Stimulated activated naive B cell treated with anti-CD40 and anti-IgM and Interleukin-4, amounts not matched to agents 10 μg/mL and 1 μg/mL and 100 μg/mL, for 72 hours (primary cell): ENCODE results near the gene TSTD2.

ENCODE experiments used
- ATAC-seq, 2 donors: fragments of 150-1000 bp; cut with Tn5 transposase; replicated peaks; 2 replicates each; pipeline ENCODE4 v1.10.0; 2021; ENCODE audit warnings: moderate library complexity in 1 of 2
- DNase-seq: peaks from one replicate; pipeline ENCODE4 v3.0.0; 2021
- H3K27ac Mint-ChIP-seq: one replicate; pipeline ENCODE4 v1.8.0; 2022; ENCODE audit warnings: mild to moderate bottlenecking, mixed read lengths
- H3K27me3 Mint-ChIP-seq, 2 donors: one replicate each; pipeline ENCODE4 v1.8.0; 2022; ENCODE audit warnings: mixed read lengths in 2 of 2
- H3K36me3 Mint-ChIP-seq, 2 donors: one replicate each; pipeline ENCODE4 v1.8.0; 2022; ENCODE audit warnings: mixed read lengths in 2 of 2, mild to moderate bottlenecking in 1 of 2
- H3K4me1 Mint-ChIP-seq, 2 donors: one replicate each; pipeline ENCODE4 v1.8.0; 2022; ENCODE audit warnings: mixed read lengths in 2 of 2, mild to moderate bottlenecking in 1 of 2
- H3K4me3 Mint-ChIP-seq, 2 donors: one replicate each; pipeline ENCODE4 v1.8.0; 2022; ENCODE audit warnings: mild to moderate bottlenecking in 2 of 2, mixed read lengths in 2 of 2, moderate library complexity in 1 of 2
- H3K9me3 Mint-ChIP-seq, 2 donors: one replicate each; pipeline ENCODE4 v1.8.0; 2022; ENCODE audit warnings: mixed read lengths in 2 of 2, mild to moderate bottlenecking in 1 of 2

Gene TSTD2

DNA sequence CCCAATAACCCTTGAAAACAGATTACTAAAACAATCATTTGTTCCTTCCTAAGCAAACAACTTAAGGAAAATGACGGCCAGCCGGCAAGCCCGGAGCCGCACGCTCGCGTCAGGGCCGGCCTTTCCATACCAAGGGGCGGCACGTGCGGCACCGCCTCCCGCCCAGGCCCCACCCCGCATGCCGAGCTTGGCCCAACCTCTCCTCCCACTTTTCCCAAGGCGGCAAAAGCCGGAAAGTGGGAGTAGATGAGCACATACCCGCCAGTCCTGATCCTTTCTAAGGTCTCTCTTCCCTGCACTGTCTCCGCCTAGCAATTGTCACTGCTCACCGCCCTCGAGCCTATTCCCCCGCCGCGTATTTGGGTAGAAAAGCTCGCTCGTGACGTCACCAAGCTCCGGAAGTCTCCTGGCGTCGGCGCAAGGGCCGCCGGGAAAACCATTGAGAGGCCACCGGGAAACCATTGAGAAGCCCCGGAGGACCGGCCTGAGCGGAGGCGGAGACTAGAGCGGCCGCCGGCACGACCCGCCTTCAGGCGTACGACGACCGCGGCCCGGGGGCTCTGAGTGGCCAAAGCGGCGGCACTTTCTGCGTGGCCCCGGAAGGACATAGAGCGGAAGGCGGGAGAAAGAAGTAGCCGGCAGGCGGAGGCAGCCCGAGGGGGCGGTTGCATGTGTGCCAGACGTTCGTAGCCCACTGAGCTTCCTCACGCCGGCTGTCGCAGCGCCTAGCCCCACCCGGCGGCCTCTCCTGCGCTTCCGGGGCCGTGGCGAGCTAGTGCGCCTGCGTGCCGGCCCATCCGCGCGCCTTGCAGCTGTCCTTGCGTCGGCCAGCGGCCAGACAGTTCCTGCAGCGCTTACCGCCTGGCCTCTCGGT, at the start of gene TSTD2, which contains the start of gene NCBP1:
TSS of gene TSTD2 (minus strand) at position 384 of the 874 bp plus-strand sequence. CDS start 5,806 bp downstream, outside the sequence.
TSS of gene NCBP1 (plus strand) at position 837 of the 874 bp plus-strand sequence. CDS start 61 bp downstream, outside the sequence.
- Mint-ChIP-seq H3K27me3 (no peaks in the 10 kb centered on the region), H3K4me1 (peaks cover 31 to 49% of the 10 kb centered on the region in 2 donors), H3K4me3 (peak within 1 kb of the TSS; percentile 89 to 92), H3K9me3 (no peaks in the 10 kb centered on the region), H3K36me3 (peaks cover 14 to 22% of the 10 kb centered on the region in 2 donors), H3K27ac (peak within 1 kb of the TSS; percentile 97)
- DNase-seq = peak; percentile 99
- peak; percentile 87 to 92 for ATAC-seq

DNA sequence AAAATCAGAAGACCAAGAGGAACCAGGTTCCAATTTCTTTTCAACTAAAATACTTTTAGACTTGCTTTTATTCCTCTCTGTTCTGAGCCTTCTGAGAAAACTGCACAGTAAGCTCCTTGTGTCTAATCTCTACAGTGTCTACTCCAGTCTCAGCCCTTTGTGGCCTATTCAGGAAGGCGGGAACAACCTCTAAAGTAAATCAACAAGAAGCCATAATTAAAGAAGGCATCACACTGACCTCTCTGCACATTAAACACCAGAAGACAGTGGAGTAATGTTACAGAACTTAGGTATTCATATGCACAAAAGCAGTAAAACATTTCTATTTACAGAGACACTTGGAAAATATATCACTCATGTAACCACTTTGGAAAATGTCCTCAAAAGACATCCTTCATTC, 49.1 kb upstream of the TSTD2 start:
- Mint-ChIP-seq H3K9me3 (no peaks in the 10 kb centered on the region), H3K36me3 (peaks cover 19 to 25% of the 10 kb centered on the region in 2 donors), H3K27ac (no peak overlapping the region), H3K27me3 (no peaks in the 10 kb centered on the region), H3K4me1 (peaks cover 0 to 8% of the 10 kb centered on the region in 2 donors), H3K4me3 (no peak overlapping the region)
- ATAC-seq (no peak), DNase-seq (no peak)

DNA sequence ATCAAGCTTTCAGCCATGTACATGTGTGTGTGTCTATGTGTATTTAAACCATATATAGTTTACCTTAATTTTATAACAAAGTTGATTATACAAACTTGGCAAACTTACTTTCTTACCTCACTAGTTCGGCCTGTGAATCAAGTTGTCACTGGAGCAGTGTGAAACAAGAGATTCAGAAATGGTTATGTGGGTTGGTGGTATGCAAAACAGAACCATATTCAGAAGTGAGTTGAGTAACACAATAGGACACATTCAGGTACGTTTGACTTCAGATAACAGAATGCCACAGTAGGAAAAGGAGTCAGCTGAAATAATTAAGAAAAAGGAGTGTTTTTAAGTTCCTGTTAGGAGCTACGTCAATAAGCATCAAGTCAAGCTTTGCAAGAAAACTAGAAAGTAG, 42.5 kb upstream of the TSTD2 start:
- Mint-ChIP-seq H3K9me3 (no peaks in the 10 kb centered on the region), H3K4me3 (no peak overlapping the region), H3K27ac (peak overlapping the region; percentile 2), H3K36me3 (peaks cover 21 to 41% of the 10 kb centered on the region in 2 donors), H3K27me3 (no peaks in the 10 kb centered on the region), H3K4me1 (peaks cover 2 to 12% of the 10 kb centered on the region in 2 donors)
- ATAC-seq = no peak
- DNase-seq = no peak

DNA sequence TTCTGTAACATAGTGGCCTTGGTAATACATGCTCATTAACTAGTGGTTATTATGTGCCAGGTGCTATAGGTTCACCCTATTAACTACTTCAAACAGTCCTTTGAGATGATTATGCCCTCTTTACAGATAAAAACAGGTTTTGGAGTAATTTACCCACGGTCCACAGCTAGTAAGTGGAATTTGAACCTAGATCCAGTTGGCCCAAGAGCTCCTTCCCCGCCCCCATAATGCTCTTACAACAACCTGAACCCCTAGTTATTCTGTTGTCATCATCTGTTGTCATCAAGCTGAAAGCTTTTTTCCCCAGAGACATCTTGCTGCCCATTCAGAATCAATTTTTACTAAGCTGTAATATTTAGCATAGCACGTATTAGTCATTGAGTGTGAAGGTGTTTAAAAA, 40.8 kb upstream of the TSTD2 start:
- DNase-seq (no peak), ATAC-seq (no peak)
- no peaks in the 10 kb centered on the region for H3K27me3 Mint-ChIP-seq
- H3K9me3 Mint-ChIP-seq = no peaks in the 10 kb centered on the region
- H3K27ac Mint-ChIP-seq = no peak overlapping the region
- H3K4me3 Mint-ChIP-seq = no peak overlapping the region
- peaks cover 2 to 12% of the 10 kb centered on the region in 2 donors for H3K4me1 Mint-ChIP-seq
- H3K36me3 Mint-ChIP-seq = peaks cover 22 to 41% of the 10 kb centered on the region in 2 donors

DNA sequence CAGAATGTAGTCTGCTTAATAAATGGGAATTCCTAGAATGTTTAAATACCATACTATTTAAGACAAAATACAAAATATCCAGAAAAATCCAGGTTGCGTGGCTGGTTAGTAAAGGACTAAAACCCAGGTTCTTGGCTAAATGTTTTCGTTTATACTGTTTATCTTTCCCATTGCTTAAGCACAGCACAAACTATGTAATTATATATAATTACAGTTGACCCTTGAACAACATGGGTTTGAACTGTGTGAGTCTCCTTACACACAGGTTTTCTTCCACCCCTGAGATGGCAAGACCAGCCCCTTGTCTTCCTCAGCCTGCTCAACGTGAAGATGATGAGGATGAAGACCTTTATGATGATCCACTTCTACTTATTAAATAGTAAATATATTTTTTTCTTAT, 39.2 kb upstream of the TSTD2 start:
- ATAC-seq = no peak
- Mint-ChIP-seq H3K27ac (no peak overlapping the region), H3K36me3 (peaks cover 22 to 41% of the 10 kb centered on the region in 2 donors), H3K27me3 (no peaks in the 10 kb centered on the region), H3K9me3 (no peaks in the 10 kb centered on the region), H3K4me3 (no peak overlapping the region), H3K4me1 (peaks cover 4 to 9% of the 10 kb centered on the region in 2 donors)
- DNase-seq = no peak

DNA sequence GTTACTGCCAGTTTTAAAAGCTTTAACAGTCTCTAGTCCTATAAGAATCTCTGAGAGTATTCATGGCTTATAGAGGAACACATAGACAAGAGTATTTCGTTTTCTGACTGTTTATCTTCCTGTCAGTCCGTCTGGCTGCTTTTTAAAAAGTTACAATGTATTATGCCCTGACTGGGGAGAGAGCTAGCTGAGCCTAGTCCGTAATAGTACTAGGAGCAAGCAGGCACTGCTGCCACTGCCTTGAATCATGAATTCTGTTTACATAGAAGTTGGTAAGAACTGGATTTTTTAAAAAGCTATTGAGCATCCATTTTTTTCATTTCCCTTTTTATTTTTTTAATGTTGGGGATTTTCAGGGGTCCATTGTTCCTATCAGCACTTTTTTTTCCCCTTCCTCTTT, 37.4 kb upstream of the TSTD2 start:
- Mint-ChIP-seq H3K27ac (peak overlapping the region; percentile 31), H3K27me3 (no peaks in the 10 kb centered on the region), H3K36me3 (peaks cover 27 to 43% of the 10 kb centered on the region in 2 donors)

DNA sequence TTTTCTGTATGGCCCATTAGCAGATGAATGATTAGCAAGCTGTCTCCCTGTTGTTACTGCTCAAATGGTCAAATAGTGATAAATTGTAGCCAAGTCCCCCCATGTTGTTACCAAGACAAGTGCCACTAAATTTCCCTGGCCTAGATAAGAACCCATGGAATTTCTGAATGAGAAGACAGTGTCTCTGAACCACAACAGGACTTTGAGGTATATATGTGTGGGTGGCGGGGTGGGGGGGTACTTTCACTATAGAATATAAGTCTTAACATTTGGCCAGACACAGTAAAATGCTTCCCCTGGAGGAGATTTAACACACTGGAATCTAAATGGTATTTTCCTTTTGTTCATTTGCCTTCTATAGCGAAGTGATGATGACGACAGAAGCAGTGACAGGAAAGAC, 35.3 kb upstream of the TSTD2 start:
- ATAC-seq (peak in 1 of 2 donors; percentile 38), DNase-seq (no peak)
- Mint-ChIP-seq H3K36me3 (peaks cover 30 to 45% of the 10 kb centered on the region in 2 donors), H3K27me3 (no peaks in the 10 kb centered on the region), H3K4me1 (peaks cover 7 to 18% of the 10 kb centered on the region in 2 donors), H3K9me3 (no peaks in the 10 kb centered on the region), H3K27ac (peak overlapping the region; percentile 79), H3K4me3 (no peak overlapping the region)

More for the DNA sequence above, 37.4 kb upstream of the TSTD2 start:
- ATAC-seq (no peak), DNase-seq (no peak)
- Mint-ChIP-seq H3K4me1 (peaks cover 7 to 13% of the 10 kb centered on the region in 2 donors), H3K4me3 (no peak overlapping the region), H3K9me3 (no peaks in the 10 kb centered on the region)

DNA sequence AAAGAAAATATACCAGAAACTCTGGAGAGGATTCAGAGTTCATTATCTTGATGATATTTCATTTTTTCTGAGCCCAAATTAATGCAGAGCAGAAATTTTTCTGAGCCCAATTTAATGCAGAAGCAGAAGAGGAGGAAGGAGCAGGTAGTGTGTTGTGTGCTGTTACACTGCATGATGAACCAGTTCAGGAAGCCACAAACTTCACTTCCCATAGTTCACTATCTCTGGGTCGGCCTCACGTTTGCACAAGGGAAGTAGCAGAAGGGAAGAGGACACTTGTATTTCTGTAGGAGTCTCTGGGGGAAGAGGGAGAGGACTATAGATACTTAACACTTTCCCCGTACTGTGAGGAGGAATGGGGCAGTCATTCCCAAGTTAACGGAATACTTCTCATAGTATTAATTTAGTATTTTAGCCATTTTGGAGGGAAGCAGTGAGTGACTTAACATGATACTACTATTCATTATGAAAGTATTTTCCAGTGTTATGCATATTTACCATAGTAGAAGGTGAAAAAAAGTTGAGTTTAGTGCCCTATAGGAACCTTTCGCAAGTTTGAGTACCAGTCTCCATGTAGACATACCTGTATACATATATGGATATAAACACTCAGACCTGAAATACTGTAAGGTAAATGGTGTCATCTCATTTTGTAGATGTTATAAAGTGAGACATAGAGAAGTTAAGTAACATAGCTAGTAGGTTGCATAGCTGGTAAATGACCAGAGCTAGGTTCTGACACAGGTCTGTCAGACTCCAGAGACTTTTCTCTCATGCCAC, 33.9 kb upstream of the TSTD2 start:
- DNase-seq (no peak), ATAC-seq (no peak)
- no peaks in the 10 kb centered on the region for H3K27me3 Mint-ChIP-seq
- H3K4me1 Mint-ChIP-seq = peaks cover 7 to 18% of the 10 kb centered on the region in 2 donors
- peaks cover 30 to 44% of the 10 kb centered on the region in 2 donors for H3K36me3 Mint-ChIP-seq
- H3K9me3 Mint-ChIP-seq = no peaks in the 10 kb centered on the region
- peak overlapping the region; percentile 38 for H3K27ac Mint-ChIP-seq
- no peak overlapping the region for H3K4me3 Mint-ChIP-seq

DNA sequence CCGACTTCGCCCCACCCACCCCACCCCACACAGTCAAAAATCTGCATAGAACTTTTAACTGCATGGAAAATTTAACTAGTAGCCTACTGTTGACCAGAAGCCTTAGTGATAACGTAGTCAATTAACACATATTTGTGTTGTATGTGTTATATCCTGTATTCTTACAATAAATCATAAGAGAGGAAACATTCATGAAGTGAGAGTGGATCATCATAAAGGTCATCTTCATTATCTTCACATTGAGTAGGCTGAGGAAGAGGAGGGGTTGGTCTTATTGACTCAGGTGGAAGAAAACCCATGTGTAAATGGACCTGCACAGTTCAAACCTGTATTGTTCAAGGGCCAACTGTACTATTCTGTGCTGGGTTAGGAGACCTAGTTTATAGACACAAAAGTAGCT, 32.6 kb upstream of the TSTD2 start:
- Mint-ChIP-seq H3K36me3 (peaks cover 30 to 45% of the 10 kb centered on the region in 2 donors), H3K27ac (no peak overlapping the region), H3K27me3 (no peaks in the 10 kb centered on the region), H3K4me1 (peaks cover 5 to 18% of the 10 kb centered on the region in 2 donors), H3K9me3 (no peaks in the 10 kb centered on the region), H3K4me3 (no peak overlapping the region)
- ATAC-seq (no peak), DNase-seq (no peak)

DNA sequence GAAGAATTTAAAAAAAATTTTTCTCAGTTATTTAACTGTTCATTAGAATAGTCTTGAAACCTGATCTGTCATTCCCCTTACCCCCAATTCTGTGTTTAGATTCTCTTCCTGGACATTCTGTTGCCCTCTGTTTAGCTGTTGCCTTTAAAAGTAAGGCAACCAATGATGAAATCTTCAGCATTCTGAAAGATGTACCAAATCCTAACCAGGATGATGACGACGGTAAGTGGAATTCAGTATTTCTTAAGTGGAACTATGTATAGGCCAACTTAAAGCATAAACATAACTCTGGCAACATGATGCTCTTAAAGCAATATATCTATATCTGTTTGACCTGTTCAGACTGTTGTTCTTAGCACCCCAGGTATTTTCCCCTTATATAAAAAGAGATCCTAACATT, 27.7 kb upstream of the TSTD2 start:
- H3K4me3 Mint-ChIP-seq = no peak overlapping the region
- no peak for DNase-seq
- peaks cover 42 to 58% of the 10 kb centered on the region in 2 donors for H3K36me3 Mint-ChIP-seq
- no peak for ATAC-seq
- H3K9me3 Mint-ChIP-seq = no peaks in the 10 kb centered on the region
- no peaks in the 10 kb centered on the region for H3K27me3 Mint-ChIP-seq
- H3K4me1 Mint-ChIP-seq = peaks cover 5 to 20% of the 10 kb centered on the region in 2 donors
- no peak overlapping the region for H3K27ac Mint-ChIP-seq

DNA sequence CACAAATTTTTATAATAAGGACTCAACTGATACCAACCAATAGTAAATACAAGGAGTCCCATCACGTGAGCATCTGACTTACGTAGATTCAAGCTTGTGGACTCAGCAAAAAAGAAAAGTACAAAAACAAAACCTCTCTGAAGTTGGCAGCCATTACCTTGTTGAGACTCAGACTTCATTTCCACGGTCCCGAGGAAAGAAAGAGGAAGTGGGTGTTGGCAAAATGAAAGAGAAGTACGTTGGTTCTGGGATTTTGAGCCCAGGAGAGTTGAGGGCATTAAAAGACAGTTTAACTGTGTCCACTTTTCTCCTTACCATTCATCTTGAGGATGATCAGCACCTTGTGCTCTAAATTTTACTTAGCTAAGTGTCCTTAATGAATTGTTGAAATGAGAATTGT, 27.2 kb upstream of the TSTD2 start:
- H3K4me1 Mint-ChIP-seq = peaks cover 5 to 20% of the 10 kb centered on the region in 2 donors
- H3K9me3 Mint-ChIP-seq = no peaks in the 10 kb centered on the region
- no peak overlapping the region for H3K4me3 Mint-ChIP-seq
- DNase-seq (no peak), ATAC-seq (no peak)
- no peak overlapping the region for H3K27ac Mint-ChIP-seq
- H3K36me3 Mint-ChIP-seq = peaks cover 42 to 63% of the 10 kb centered on the region in 2 donors
- H3K27me3 Mint-ChIP-seq = no peaks in the 10 kb centered on the region

DNA sequence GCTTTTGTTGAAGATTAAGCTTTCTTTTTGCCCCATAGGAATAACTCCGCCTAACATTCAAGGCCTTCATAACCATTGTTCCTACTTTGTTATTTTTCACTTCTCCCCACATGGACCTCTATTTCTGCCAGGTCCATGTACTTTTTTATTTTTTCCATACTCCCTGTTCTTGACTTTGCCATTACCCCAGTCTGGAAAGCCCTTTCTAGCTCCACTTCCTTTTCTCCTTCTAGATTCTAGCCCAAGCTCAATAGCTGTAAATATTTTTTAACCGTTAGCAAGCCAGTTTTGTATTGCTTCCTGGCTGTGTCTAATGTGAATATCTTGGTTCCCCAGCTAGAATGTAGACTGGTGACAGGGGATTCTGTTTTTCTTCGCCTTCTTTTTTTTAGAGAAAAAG, 26.6 kb upstream of the TSTD2 start:
- H3K4me1 Mint-ChIP-seq = peaks cover 5 to 20% of the 10 kb centered on the region in 2 donors
- no peak for ATAC-seq
- no peak overlapping the region for H3K4me3 Mint-ChIP-seq
- H3K27me3 Mint-ChIP-seq = no peaks in the 10 kb centered on the region
- no peak for DNase-seq
- H3K36me3 Mint-ChIP-seq = peaks cover 44 to 66% of the 10 kb centered on the region in 2 donors
- H3K27ac Mint-ChIP-seq = peak overlapping the region; percentile 10
- no peaks in the 10 kb centered on the region for H3K9me3 Mint-ChIP-seq

DNA sequence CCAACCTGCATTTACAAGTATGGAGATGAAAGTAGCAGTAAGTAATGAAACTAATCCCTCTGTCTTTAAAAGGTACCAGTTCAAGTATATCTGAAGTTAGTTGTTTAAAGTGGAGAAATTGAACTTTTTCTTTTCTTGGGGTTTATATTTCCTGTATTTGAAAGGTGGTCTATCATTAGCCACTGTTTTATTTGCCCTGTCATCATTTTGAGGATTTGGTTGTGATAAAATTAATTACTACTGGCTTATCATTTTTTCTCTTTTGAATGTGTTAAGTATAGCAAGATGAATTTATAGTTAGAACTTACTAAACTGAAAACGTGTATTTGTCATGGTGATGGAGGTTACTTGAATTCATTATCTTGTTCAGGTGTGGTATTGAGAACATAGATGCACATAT, 25.5 kb upstream of the TSTD2 start:
- no peaks in the 10 kb centered on the region for H3K9me3 Mint-ChIP-seq
- no peaks in the 10 kb centered on the region for H3K27me3 Mint-ChIP-seq
- DNase-seq (no peak), ATAC-seq (no peak)
- H3K4me1 Mint-ChIP-seq = peaks cover 5 to 15% of the 10 kb centered on the region in 2 donors
- H3K4me3 Mint-ChIP-seq = no peak overlapping the region
- peaks cover 44 to 61% of the 10 kb centered on the region in 2 donors for H3K36me3 Mint-ChIP-seq
- H3K27ac Mint-ChIP-seq = no peak overlapping the region

DNA sequence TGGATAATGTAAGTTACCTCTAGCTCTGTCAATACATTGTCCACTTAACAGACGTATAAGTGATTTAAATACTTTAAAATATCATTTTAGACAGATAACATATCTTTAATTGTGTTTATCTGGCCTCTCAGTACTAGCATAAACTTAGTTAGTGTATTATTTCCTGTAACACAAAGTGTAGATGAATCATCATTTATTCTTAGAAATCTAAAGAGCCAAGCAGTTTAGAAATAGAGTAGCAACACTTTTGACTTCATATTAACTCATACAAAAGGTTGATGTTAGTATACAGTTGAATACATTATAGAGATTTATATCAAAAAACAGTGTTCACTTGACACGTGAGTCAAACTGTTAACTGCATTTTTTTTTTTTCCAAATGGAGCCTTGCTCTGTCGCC, 18.5 kb upstream of the TSTD2 start:
- ATAC-seq (no peak), DNase-seq (no peak)
- Mint-ChIP-seq H3K27ac (no peak overlapping the region), H3K9me3 (no peaks in the 10 kb centered on the region), H3K36me3 (peaks cover 31 to 43% of the 10 kb centered on the region in 2 donors), H3K4me3 (no peak overlapping the region), H3K4me1 (no peaks in the 10 kb centered on the region), H3K27me3 (no peaks in the 10 kb centered on the region)
